Ishikawa (cell line): ENCODE measurements around the gene SLCO2B1.

Experiments used
- CEBPB ChIP-seq: IDR thresholded peaks from 2 replicates; pipeline ENCODE4 v1.6.1; 2012
- CREB1 ChIP-seq: IDR thresholded peaks from 2 replicates; pipeline ENCODE4 v1.6.1; 2012; ENCODE audit warnings: low read depth
- EGR1 ChIP-seq: IDR thresholded peaks from 2 replicates; pipeline ENCODE4 v1.6.1; 2012
- EP300 ChIP-seq: IDR thresholded peaks from 2 replicates; pipeline ENCODE4 v1.6.1; 2012; ENCODE audit warnings: borderline replicate concordance
- FOXM1 ChIP-seq: IDR thresholded peaks from 2 replicates; pipeline ENCODE4 v1.6.1; 2012; ENCODE audit warnings: low read depth, borderline replicate concordance
- MAX ChIP-seq: IDR thresholded peaks from 2 replicates; pipeline ENCODE4 v1.6.1; 2012
- NFIC ChIP-seq: IDR thresholded peaks from 2 replicates; pipeline ENCODE4 v1.6.1; 2012
- RAD21 ChIP-seq: IDR thresholded peaks from 2 replicates; pipeline ENCODE4 v1.6.1; 2012; ENCODE audit warnings: low read depth
- REST ChIP-seq: IDR thresholded peaks from 2 replicates; pipeline ENCODE4 v1.6.1; 2012; ENCODE audit warnings: low read depth, mild to moderate bottlenecking
- TAF1 ChIP-seq: IDR thresholded peaks from 2 replicates; pipeline ENCODE4 v1.6.1; 2012; ENCODE audit warnings: low read depth, mild to moderate bottlenecking
- TCF12 ChIP-seq: IDR thresholded peaks from 2 replicates; pipeline ENCODE4 v1.6.1; 2012; ENCODE audit warnings: low read depth
- TEAD4 ChIP-seq: IDR thresholded peaks from 2 replicates; pipeline ENCODE4 v1.6.1; 2012
- USF1 ChIP-seq: IDR thresholded peaks from 2 replicates; pipeline ENCODE4 v1.6.1; 2012
- YY1 ChIP-seq: IDR thresholded peaks from 2 replicates; pipeline ENCODE4 v1.6.1; 2012; ENCODE audit warnings: low read depth
- ZBTB7A ChIP-seq: IDR thresholded peaks from 2 replicates; pipeline ENCODE4 v1.6.1; 2012; ENCODE audit warnings: low read depth

Gene SLCO2B1

GRCh38 chr11:75241906-75242644, 91.2 kb downstream of the SLCO2B1 start:
- no peak for TF ChIP-seq ZBTB7A
- TF ChIP-seq YY1 = no peak
- TF ChIP-seq EGR1 = no peak
- no peak for TF ChIP-seq TCF12
- TF ChIP-seq TAF1 = no peak
- TF ChIP-seq REST = peak; percentile 31; the same call in 1 of the 2 replicates
- TF ChIP-seq FOXM1 = no peak
- no peak for TF ChIP-seq CREB1

GRCh38 chr11:75242722-75243600, 92.1 kb downstream of the SLCO2B1 start:
- no peak for TF ChIP-seq REST
- TF ChIP-seq FOXM1 = no peak
- no peak for TF ChIP-seq EP300
- no peak for TF ChIP-seq USF1
- TF ChIP-seq YY1 = no peak
- no peak for TF ChIP-seq TAF1
- TF ChIP-seq TCF12 = no peak
- no peak for TF ChIP-seq RAD21
- no peak for TF ChIP-seq NFIC
- no peak for TF ChIP-seq EGR1
- no peak for TF ChIP-seq CEBPB
- TF ChIP-seq CREB1 = no peak
- no peak for TF ChIP-seq TEAD4
- no peak for TF ChIP-seq MAX

- TF ChIP-seq FOXM1 (no peak), ZBTB7A (no peak), CREB1 (no peak), REST (no peak), MAX (no peak), TAF1 (no peak), USF1 (no peak), YY1 (no peak), EP300 (no peak), EGR1 (no peak), RAD21 (no peak), CEBPB (no peak), TEAD4 (no peak), TCF12 (no peak), NFIC (no peak)
Observed at GRCh38 chr11:75244052-75244814, 93.3 kb downstream of the SLCO2B1 start.
